Measurements from ENCODE around the gene YKT6. TPM values are rescaled to one million over a fixed set of nuclear protein-coding genes. Genes with fewer than 3 reads are reported as not detected.

The YKT6 gene
- total RNA-seq, 1 experiment from 2014 or later, result 107 TPM

- TF ChIP-seq CTCF (IDR thresholded peaks at IDR 0.05; ENCODE audit: unreplicated experiment), result no peak
- Mint-ChIP-seq H3K27ac (ENCODE audit: low read depth, unreplicated experiment) (no peak overlapping the region), H3K36me3 (ENCODE audit: insufficient read depth, unreplicated experiment) (no peaks in the 10 kb centered on the region), H3K4me3 (ENCODE audit: unreplicated experiment) (no peak overlapping the region), H3K9me3 (ENCODE audit: unreplicated experiment) (no peaks in the 10 kb centered on the region), H3K4me1 (ENCODE audit: insufficient read depth, unreplicated experiment) (peaks cover 7% of the 10 kb centered on the region), H3K27me3 (ENCODE audit: insufficient read depth, unreplicated experiment) (no peaks in the 10 kb centered on the region)
- ChIA-PET CTCF (interaction anchor here (0.6 to 4.7 kb wide), 41 partner anchors 8 to 897 kb away, joined by 3 to 51 read pairs (median 5); partner anchors contain the start of gene DDX56), POLR2A (interaction anchor here (0.7 to 1.6 kb wide), 2 partner anchors 188 to 250 kb away, joined by 3 to 6 read pairs; partner anchors contain the start of gene NUDCD3)
- no peak for DNase-seq (ENCODE audit: unreplicated experiment)
- intact Hi-C loops (cut with micrococcal nuclease), result no loop called here
- no TSS peak for BruUV-seq (replicated peaks)
Observed at GRCh38 chr7:44240376-44240775, 39.6 kb downstream of the YKT6 start.

GRCh38 chr7:44240983-44241510, 40.3 kb downstream of the YKT6 start:
- no peak overlapping the region for H3K4me3 Mint-ChIP-seq (ENCODE audit: unreplicated experiment)
- peaks cover 7% of the 10 kb centered on the region for H3K4me1 Mint-ChIP-seq (ENCODE audit: insufficient read depth, unreplicated experiment)
- intact Hi-C loops (cut with micrococcal nuclease), result loop anchor here (1.0 kb wide), 3 partner anchors 66 to 324 kb away; no protein-coding TSS in a partner anchor
- no TSS peak for BruUV-seq (replicated peaks)
- DNase-seq (ENCODE audit: unreplicated experiment), result peak; percentile 85
- H3K36me3 Mint-ChIP-seq (ENCODE audit: insufficient read depth, unreplicated experiment), result no peaks in the 10 kb centered on the region
- H3K27ac Mint-ChIP-seq (ENCODE audit: low read depth, unreplicated experiment), result peak overlapping the region; percentile 27
- TF ChIP-seq CTCF (IDR thresholded peaks at IDR 0.05; ENCODE audit: unreplicated experiment), result peak; percentile 83
- CTCF ChIA-PET, result interaction anchor here (0.5 to 4.7 kb wide), 54 partner anchors 9 to 897 kb away, joined by 3 to 51 read pairs (median 4); partner anchors contain the start of gene DDX56
- POLR2A ChIA-PET, result interaction anchor here (0.6 to 1.6 kb wide), 3 partner anchors 23 to 249 kb away, joined by 3 to 6 read pairs (median 3); partner anchors contain the start of gene NUDCD3
- H3K9me3 Mint-ChIP-seq (ENCODE audit: unreplicated experiment), result no peaks in the 10 kb centered on the region
- H3K27me3 Mint-ChIP-seq (ENCODE audit: insufficient read depth, unreplicated experiment), result no peaks in the 10 kb centered on the region

GRCh38 chr7:44242091-44242490, 41.3 kb downstream of the YKT6 start:
- intact Hi-C loops (cut with micrococcal nuclease), result no loop called here
- no TSS peak for BruUV-seq (replicated peaks)
- H3K9me3 Mint-ChIP-seq (ENCODE audit: unreplicated experiment), result no peaks in the 10 kb centered on the region
- POLR2A ChIA-PET, result no interaction called here
- CTCF ChIA-PET, result interaction anchor here (0.6 to 4.7 kb wide), 20 partner anchors 8 to 894 kb away, joined by 3 to 51 read pairs (median 4); no protein-coding TSS in a partner anchor
- DNase-seq (ENCODE audit: unreplicated experiment), result no peak
- no peaks in the 10 kb centered on the region for H3K4me1 Mint-ChIP-seq (ENCODE audit: insufficient read depth, unreplicated experiment)
- H3K4me3 Mint-ChIP-seq (ENCODE audit: unreplicated experiment), result no peak overlapping the region
- no peaks in the 10 kb centered on the region for H3K36me3 Mint-ChIP-seq (ENCODE audit: insufficient read depth, unreplicated experiment)
- H3K27me3 Mint-ChIP-seq (ENCODE audit: insufficient read depth, unreplicated experiment), result no peaks in the 10 kb centered on the region
- TF ChIP-seq CTCF (IDR thresholded peaks at IDR 0.05; ENCODE audit: unreplicated experiment), result no peak
- H3K27ac Mint-ChIP-seq (ENCODE audit: low read depth, unreplicated experiment), result no peak overlapping the region

GRCh38 chr7:44244282-44244681, 43.5 kb downstream of the YKT6 start:
- H3K4me1 Mint-ChIP-seq (ENCODE audit: insufficient read depth, unreplicated experiment), result no peaks in the 10 kb centered on the region
- ChIA-PET POLR2A (no interaction called here), CTCF (interaction anchor here (1.2 to 4.7 kb wide), 2 partner anchors 13 to 230 kb away, joined by 3 to 46 read pairs; no protein-coding TSS in a partner anchor)
- intact Hi-C loops (cut with micrococcal nuclease), result no loop called here
- H3K36me3 Mint-ChIP-seq (ENCODE audit: insufficient read depth, unreplicated experiment), result no peaks in the 10 kb centered on the region
- no peak overlapping the region for H3K27ac Mint-ChIP-seq (ENCODE audit: low read depth, unreplicated experiment)
- peak; percentile 47 for TF ChIP-seq CTCF (IDR thresholded peaks at IDR 0.05; ENCODE audit: unreplicated experiment)
- no peaks in the 10 kb centered on the region for H3K9me3 Mint-ChIP-seq (ENCODE audit: unreplicated experiment)
- peak; percentile 38 for DNase-seq (ENCODE audit: unreplicated experiment)
- BruUV-seq (replicated peaks), result no TSS peak
- H3K27me3 Mint-ChIP-seq (ENCODE audit: insufficient read depth, unreplicated experiment), result no peaks in the 10 kb centered on the region
- no peak overlapping the region for H3K4me3 Mint-ChIP-seq (ENCODE audit: unreplicated experiment)

All from MCF 10A (cell line).